CD4-positive, alpha-beta T cell treated with Interleukin-15 for 1 hour (primary cell): ENCODE results near the gene MMP20.
"Not testable (repeated sequence)": the region's sequence is repeated elsewhere in the genome, so short reads cannot be mapped to it uniquely, and the experiment has no call there.

ENCODE experiments used
- DNase-seq: peaks from one replicate; pipeline ENCODE4 v3.0.0-alpha.2; 2020

MMP20 gene, protein sequence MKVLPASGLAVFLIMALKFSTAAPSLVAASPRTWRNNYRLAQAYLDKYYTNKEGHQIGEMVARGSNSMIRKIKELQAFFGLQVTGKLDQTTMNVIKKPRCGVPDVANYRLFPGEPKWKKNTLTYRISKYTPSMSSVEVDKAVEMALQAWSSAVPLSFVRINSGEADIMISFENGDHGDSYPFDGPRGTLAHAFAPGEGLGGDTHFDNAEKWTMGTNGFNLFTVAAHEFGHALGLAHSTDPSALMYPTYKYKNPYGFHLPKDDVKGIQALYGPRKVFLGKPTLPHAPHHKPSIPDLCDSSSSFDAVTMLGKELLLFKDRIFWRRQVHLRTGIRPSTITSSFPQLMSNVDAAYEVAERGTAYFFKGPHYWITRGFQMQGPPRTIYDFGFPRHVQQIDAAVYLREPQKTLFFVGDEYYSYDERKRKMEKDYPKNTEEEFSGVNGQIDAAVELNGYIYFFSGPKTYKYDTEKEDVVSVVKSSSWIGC

DNA sequence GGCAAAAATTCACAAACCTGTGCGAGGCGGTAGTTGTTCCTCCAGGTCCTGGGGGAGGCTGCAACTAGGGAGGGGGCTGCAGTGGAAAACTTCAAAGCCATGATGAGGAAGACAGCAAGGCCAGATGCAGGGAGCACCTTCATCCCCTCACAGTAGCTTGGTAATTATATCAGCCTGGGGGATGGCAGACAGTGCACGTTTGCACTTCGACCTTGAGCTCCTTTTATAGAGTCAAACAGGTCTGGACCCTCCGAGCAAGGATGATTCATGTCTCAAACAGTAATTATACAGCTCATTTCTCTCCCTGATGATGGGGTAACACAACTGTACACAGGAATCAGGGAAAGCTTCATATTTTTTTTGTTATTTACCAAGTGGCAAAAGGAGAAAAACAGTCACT, at the start of gene MMP20:
TSS of gene MMP20 (minus strand) at position 156 of the 400 bp plus-strand sequence. CDS start at position 143, 13 bp downstream.
- no peak for DNase-seq

DNA sequence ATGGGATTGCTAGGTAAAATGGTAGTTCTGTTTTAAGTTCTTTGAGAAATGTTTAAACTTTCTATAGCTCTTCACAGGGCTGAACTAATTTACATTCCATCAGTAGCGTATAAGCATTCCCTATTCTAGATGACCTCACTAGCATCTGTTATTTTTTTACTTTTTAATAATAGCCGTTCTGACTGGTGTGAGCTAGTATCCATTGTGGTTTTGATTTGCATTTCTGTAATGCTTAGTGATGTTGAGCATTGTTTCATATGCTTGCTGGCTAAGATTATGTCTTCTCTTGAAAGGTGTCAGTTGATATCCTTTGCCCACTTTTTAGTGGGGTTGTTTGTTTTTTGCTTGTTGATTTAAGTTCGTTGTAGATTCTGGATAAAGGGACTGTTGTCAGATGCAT, 44.5 kb upstream of the MMP20 start:
- DNase-seq, result no peak

DNA sequence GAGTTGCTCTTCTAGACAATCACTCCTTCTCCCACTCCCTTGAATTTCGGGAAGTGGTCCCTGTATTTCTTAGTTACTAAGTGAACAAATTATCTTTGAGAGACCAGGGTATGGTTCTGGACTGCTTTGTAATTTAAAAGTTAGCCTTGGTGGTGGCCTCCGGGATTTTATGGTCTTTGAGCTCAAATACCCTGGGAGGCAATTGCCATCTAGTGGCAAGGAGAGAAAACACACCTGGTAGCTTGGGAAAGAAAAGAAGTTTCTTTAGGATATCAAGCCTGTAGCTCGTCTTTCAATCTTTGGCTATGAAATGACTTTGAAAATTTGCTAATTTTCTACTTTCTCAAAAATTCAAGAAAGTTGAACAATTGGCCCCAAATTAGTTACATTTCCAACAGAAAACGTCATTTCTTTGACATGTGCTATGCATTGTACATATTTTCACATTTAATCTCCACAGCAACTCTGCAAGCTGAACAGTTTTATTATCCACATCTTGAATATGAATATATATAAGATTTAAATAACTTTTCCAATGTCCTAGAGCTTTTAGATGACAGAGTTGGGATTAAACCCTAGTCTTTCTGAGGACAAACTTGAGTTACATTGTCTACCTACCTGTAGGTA, 41.3 kb upstream of the MMP20 start:
- DNase-seq, result no peak

DNA sequence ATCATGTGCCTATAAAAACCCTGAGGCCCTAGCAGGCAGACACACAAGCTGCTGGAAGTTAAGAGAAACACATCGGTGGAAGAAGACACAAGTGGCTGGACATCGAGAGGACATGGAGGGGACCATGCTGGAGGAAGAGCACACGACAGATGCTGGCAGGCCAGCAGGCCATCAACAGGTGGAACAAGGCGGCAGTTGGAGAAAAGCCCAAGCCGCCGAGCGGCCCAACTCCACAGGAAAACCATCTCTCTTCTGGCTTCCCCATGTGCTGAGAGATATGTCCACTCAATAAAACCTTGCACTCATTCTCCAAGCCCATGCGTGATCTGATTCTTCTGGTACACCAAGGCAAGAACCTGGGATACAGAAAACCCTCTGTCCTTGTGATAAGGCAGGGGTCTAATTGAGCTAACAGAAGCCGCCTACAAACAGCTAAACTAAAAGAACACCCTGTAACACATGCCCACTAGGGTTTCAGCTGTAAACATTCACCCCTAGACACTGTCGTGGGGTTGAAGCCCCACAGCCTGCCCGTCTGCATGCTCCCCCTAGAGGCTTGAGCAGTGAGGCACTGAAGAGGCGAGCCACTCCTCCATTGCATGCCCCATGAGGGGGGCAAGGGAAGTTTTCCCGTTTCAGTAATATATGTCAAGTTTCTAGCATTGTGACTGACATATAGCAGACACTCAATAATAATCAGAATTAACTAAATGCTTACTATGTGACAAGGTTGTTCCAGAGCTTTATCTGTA, 39.0 kb upstream of the MMP20 start:
- no peak for DNase-seq

DNA sequence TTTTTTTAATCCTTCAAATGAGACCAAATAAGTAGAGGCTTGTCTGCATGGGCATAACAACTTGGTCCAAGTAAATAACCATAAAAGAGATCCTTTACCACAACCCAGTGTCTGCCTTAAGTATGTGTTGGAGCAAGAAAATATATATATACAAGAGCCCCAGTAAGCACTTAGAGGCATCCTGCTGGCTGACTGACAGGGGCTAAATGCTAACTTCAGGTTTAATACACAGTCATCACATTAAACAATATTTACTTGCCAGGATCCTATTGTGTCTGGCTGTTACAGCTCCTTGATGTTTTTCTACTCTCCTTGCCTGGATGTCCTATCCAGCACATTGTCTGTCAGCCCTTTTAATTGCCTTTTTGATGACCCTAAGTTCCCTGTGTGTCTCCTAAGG, 37.5 kb upstream of the MMP20 start:
- no peak for DNase-seq

DNA sequence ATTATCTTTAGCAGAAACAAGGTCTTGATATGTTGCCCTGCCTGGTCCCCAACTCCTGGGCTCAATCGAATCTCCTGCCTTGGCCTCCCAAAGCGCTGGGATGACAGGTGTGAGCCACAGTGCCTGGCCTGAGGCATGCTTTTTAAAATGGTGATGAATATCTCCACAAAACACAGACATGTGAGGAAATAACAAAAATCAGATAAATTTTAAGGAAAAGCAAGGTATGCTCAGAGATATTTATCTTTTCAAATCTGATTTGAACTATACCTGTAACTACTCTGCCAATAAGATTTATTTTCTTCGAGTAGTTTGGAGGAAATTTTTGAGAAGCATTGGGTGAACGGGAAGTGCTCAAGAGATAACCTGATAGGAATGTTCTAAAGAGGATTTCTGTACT, 35.9 kb upstream of the MMP20 start:
- no peak for DNase-seq

DNA sequence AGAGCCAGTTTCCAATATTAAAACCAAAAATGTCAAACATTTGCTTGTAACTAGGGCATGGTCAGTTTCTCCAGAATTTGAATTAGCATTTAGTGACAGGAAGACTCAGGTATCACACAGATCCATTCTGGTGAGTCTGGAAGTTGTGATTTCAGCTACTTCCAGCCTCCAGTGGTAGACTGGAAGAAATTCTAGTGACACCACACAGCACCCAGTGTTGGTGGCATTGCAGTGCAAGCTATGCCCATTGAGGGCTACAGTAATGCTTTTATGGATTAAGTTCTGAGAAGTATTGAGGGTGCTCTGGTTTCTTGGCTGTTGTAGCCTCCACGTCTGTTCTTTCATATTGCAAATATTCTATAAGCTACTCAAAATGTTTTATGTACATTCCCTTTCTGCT, 31.4 kb upstream of the MMP20 start:
- DNase-seq, result no peak

DNA sequence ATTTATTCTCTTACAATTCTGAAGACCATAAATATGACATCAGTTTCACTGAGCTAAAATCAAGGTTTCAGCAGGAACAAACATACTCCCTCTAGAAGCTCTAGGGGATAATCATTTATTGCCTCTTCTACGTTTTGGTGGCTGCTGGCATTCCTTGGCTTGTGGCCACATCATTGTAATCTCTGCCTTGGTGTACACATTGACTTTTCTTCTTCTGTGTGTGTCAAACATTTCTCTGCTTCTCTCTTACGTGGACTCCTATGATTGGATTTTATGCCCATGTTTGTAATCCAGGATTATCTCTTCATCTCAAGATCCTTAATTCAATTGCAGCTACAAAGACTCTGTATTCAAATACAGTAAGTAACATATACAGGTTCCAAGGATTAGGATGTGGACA, 30.4 kb upstream of the MMP20 start:
- no peak for DNase-seq

DNA sequence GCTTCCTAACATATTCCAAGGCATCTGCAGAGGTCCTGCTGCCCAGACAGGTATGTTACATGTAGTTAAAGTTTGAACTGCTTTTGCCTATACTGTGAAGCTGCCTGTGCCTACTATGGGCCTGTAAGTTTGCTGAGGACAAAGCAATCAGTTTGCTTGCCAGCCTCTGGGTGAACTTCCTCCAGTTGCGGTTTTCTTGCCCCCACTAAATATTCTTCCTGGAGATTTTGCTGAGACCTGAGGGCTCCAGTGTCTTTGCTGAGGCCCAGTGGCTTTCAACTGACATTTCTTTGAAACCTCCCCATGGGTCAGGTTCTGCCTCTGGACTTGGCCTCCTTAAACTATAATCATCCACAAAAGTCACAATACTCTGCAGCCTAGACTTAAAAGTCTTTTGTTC, 29.6 kb upstream of the MMP20 start:
- no peak for DNase-seq

DNA sequence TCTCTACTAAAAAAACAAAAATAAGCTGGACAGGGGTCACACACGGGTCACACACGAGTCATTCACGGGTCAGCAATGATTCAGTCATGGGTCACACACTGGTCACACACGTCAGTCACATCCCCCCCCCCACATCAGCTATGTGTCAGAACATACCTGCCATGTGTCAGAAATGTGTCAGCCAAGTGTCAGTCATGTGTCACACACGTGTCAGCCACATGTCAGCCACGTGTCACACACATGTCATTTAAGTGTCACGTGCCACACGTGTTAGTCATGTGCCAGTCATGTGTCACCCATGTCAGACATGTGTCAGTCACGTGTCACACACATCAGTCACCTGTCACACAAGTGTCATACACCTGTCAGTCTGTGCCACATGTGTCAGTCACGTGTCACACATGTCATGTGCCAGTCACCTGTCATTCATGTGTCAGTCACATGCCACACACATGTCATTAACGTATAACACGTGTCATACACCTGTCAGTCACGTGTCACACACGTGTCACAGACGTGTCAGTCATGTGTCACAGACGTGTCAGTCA, 28.7 kb upstream of the MMP20 start:
- DNase-seq, result no peak

DNA sequence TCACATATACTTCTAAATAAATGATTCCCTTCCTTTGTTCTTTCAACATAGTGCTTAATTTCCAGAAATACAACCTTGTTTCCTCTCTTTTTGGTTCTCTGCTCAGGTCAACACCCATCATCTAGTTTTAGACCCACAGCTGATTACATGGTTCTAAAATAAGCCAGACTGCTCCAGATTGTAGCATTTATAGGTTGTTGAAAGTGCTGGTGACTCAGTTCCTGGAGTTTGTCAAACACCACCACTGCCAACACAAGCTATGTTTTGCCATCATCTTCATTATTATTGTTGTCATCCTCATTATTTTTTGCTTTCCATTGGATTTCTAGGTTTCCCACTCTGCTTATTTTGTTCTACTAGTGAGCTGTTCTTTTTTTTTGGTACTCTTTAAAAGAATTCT, 22.3 kb upstream of the MMP20 start:
- DNase-seq, result no peak

DNA sequence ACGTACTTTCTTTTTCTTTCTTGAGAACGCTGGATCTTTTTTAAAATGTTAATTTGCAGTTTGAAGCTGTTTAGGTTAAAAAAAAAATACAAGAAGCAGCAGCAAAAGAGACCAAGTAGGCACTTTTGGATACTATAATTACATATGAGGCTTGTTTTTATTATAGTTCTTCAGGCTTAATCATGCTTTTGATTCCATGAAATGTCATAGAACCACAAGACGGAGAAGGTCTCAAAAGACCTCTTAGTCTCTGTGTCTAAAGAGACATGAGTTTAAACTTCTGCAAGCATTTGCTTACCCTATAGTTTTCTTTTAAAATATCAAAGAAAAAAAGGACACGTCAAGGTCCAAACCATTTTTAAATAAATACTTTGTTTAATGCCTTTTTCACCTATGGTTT, 18.8 kb upstream of the MMP20 start:
- DNase-seq, result no peak

DNA sequence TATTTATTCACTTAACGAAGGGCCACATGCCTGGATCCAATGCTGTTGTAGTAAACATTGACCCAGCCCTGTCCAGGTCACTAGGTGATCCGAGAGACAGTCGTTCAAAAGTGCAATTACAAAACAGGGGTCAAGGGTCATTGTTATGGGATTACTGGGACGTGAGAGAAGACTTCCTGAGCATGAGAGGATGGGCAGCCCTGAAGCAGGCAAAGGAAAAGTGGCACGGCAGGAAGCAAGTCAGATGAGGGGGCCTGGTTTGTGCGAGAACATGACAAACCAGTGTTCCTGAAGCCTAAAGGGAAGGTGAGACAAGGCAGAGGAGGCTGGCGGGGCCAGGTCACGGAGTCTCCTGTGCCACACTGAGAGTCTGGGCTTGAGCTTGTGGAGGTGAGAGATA, 15.8 kb upstream of the MMP20 start:
- no peak for DNase-seq

DNA sequence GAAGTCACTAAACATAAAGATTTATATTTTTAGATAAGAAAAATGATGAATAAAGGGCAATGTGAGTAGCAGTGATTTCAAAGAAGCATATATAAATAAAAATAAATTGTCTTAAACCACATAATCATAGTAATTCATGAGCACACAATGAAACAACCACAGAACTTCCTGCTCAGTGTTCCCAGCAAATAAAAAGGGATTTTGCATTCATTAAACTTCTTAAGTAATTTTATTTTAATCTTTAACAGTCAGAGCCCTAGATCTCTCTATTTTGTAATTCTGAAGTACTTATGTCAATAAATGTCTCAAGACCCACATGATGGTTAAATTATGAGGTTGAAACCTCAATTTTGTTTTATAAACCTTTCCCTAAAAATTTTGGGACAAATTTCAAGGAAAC, 14.5 kb upstream of the MMP20 start:
- no peak for DNase-seq

DNA sequence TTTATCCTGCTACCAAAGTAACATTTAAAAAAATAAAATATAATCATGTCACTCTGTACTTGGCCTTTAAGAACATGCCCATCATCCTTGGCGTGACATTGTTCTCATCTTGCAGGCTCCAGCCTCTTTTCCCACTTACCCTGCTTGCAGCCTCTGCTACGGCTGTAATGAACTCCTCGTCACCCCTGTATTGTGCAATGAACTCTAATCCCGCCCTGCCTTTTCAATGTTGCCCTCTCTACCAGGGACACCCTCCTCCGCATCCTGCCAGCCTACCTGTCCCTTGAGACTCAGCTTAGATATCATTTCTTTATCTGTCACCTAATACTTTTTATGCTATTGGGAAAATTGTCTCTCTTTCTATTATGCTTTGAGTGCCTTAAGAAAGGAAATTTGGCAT, 12.6 kb upstream of the MMP20 start:
- no peak for DNase-seq

DNA sequence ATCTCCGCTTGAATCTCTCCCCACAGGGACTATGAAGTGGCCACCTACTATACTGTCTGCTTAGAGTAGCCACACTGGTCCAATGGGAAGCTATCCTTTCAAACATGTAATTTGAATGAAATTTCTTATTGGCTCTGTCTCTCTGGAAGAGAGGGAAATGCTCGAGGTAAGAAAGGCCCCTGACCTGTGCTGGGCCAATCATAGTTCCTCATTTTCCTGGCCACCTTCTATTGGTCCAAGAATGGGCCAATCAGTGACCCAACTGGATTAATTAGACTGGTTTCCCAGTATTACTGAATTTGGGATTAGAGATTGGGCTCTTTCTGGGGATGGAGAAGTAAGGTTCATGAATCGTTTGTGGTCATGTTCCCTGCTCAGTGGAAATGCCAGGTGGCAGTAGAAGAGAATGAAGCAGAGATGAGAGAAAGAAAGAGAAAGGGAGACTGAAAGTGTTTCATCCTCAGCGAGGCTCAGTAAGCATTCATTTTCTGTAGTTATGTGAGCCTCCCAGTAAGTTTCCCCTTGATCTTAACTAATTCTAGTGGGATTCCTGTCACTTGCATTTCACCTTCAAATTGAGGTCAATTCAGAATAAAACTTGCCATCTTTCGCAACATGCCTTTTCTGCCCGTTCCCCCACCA, 8.4 kb upstream of the MMP20 start:
- DNase-seq, result no peak

DNA sequence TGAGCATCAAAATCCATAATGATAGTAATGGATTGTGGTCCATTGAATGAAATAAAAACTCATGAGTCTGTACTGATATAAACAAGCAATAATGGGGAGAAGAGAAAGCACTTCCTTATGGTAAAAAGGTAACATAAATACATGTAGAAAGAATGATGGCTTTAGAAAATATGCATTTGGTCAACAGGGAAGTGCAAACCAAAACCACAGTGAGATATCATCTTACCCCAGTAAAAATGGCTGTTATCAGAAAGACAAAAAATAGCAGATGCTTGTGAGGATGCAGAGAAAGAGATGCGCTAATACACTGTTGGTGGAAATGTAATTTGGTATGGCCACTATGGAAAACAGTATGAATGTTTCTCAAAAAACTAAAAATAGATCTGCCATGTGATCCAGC, 6.9 kb upstream of the MMP20 start:
- DNase-seq, result no peak

DNA sequence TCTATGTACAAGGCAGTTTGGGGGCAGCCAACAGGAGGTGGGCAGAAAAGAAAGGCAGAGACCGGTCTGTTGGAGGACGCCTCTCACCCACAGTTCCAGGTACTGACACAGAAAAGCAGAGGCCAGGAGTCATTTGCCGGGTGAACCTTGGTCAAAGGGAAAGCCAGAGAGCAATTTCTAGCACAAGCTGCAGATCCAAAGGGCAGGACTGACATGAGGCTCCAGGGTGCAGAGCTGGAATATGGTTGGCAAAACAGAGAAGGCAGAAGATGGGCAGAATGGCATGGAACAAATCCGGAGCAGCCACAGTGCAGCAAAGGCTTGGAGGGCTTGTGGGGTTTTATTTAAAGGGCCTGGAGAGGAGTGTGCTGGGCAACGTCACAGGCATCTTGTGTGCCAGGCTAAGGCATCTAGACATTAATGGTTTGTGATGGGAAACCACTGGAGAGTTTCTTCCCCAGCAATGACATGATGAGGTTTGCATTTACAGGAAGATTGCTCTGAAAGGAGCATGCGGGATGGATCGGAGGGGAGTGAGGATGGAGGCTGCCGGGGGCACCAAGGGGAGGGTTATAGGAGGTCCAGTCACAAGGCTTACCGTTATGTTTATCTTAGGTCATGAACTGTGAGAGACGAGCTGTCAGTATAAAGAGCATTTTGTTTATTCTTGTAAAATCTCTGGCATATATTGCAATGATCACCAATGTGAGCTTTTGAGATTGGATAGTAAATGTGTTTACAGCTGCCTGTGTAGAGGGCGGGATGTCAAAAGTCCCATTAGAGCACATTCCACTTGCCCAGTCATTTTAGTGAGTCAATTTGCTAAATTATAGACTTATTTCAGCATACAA, 5.7 kb upstream of the MMP20 start:
- DNase-seq, result no peak

DNA sequence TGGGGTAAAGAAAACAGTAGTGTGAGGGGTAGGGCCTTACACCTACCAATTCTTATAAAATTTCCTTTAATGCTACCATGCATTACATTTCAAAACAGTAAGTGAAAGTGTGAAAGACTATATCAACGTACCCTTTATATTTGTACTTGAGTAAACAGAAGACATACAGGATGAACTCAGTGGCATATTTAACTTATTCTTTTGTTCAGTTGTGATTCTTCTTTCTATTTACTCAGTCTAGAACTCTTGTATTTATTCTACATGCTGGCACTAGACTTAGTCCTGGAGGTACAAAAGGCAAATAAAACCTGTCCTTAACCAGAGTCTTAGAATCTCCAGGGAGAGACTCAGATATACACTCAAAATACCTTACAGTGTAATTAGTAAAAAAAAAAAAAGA, 4.8 kb upstream of the MMP20 start:
- DNase-seq, result not testable (repeated sequence)

DNA sequence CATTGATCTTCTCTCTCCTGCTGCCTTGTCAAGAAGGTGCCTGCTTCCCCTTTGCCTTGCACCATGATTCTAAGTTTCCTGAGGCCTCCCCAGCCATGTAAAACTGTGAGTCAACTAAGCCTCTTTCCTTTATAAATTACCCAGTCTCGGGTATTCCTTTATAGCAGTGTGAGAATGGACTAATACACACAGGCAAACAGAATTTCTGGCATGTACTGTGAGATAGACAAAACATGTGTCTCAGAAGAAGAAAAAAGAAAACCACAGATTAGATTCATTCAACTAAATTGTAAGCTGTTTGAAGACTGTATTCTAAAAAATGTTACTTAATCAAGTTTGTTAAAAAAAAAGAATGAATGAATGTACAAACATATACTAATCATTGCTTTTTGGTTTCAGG, 1.5 kb upstream of the MMP20 start:
- no peak for DNase-seq

DNA sequence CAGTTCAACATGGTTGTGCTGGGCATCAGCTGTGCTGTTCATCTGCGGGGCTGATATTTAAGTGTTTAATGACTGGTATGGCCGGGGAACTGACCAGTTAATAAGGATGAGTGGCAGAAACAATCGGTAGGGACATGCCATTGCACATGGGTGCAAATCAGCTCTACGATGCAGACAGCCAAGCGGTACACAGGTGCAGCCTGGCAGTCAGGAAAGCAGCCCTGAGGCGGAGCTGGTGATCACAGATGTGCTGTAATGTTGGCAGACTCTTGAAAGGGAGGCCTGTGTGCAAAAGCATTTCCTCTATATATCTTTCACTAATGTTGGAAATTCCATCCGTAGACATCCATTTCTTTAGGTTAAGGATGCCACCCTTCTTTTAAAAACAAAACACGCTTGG, 1.1 kb downstream of the MMP20 start:
- no peak for DNase-seq

DNA sequence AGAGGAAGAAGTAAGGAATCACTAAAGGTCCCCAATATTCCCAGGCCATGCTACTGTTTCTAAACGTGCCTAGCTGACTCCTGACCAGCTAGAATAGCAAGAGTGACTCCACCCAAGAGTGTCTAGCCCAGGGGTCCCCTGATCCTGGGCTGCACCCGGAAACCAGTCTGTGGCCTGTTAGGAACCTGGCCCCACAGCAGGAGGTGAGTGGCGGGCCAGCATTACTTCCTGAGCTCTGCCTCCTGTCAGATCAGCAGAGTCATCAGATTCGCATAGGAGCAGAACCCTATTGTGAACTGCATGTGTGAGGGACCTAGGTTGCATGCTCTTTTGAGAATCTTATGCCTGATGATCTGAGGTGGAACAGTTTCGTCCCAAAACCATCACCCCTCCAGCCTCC, 2.0 kb downstream of the MMP20 start:
- no peak for DNase-seq
